Neuronal stem cell (in vitro differentiated cells): ENCODE data around the gene RTL1.

ENCODE experiments used
- DNase-seq: peaks from one replicate; pipeline ENCODE4 v3.0.0-alpha.2; 2013; ENCODE audit warnings: low spot score
- H2AFZ ChIP-seq: one replicate; pipeline ENCODE4 v1.6.1; 2013; ENCODE audit warnings: mild to moderate bottlenecking, low read length, inconsistent platforms
- H2AK5ac ChIP-seq: 2 replicates; pipeline ENCODE4 v1.6.1; 2013; ENCODE audit warnings: low read depth, mild to moderate bottlenecking, inconsistent platforms, low read length, moderate library complexity, mixed read lengths
- H2BK120ac ChIP-seq: 2 replicates; pipeline ENCODE4 v1.6.1; 2013; ENCODE audit warnings: low read depth, mild to moderate bottlenecking, inconsistent platforms, low read length, moderate library complexity, mixed read lengths
- H2BK12ac ChIP-seq: one replicate; pipeline ENCODE4 v1.6.1; 2013; ENCODE audit warnings: low read length, inconsistent platforms
- H2BK15ac ChIP-seq: 2 replicates; pipeline ENCODE4 v1.6.1; 2013; ENCODE audit warnings: mild to moderate bottlenecking, low read length, inconsistent platforms, mixed read lengths
- H2BK5ac ChIP-seq: one replicate; pipeline ENCODE4 v1.6.1; 2013; ENCODE audit warnings: inconsistent platforms, mild to moderate bottlenecking, low read length, moderate library complexity
- H3K14ac ChIP-seq: one replicate; pipeline ENCODE4 v1.6.1; 2013; ENCODE audit warnings: low read length, inconsistent platforms
- H3K18ac ChIP-seq: 2 replicates; pipeline ENCODE4 v1.6.1; 2013; ENCODE audit warnings: low read length, inconsistent platforms
- H3K23ac ChIP-seq: 2 replicates; pipeline ENCODE4 v1.6.1; 2013; ENCODE audit warnings: low read depth, mild to moderate bottlenecking, mixed read lengths, low read length, inconsistent platforms; ENCODE audit not compliant: poor library complexity
- H3K27ac ChIP-seq: replicated peaks from 3 replicates; pipeline ENCODE4 v1.5.1; 2013; ENCODE audit warnings: low read length, inconsistent platforms
- H3K27me3 ChIP-seq, 3 experiments: 2 replicates each; pipeline ENCODE4 v1.6.1; 2013; ENCODE audit warnings: low read length in 3 of 3, mild to moderate bottlenecking in 2 of 3, inconsistent platforms in 1 of 3, low read depth in 1 of 3, mixed read lengths in 1 of 3, moderate library complexity in 1 of 3; ENCODE audit not compliant: control insufficient read depth in 3 of 3, insufficient read depth in 3 of 3
- H3K36me3 ChIP-seq, 2 donors: replicated peaks in 1 of 2; 2 replicates each; pipeline ENCODE4 v1.6.1; 2013; ENCODE audit warnings: low read length in 2 of 2; ENCODE audit not compliant: control insufficient read depth in 2 of 2, insufficient read depth in 2 of 2
- H3K4ac ChIP-seq: 2 replicates; pipeline ENCODE4 v1.6.1; 2013; ENCODE audit warnings: inconsistent platforms, mild to moderate bottlenecking, low read length, moderate library complexity
- H3K4me1 ChIP-seq, 2 donors: 1 replicate in 1 of 2; 2 replicates in 1 of 2; pipeline ENCODE4 v1.6.1; 2013; ENCODE audit warnings: low read length in 2 of 2, low read depth in 1 of 2; ENCODE audit not compliant: control insufficient read depth in 2 of 2, insufficient read depth in 1 of 2
- H3K4me2 ChIP-seq: one replicate; pipeline ENCODE4 v1.6.1; 2013; ENCODE audit warnings: mild to moderate bottlenecking, low read length, inconsistent platforms; ENCODE audit not compliant: insufficient read depth, poor library complexity, severe bottlenecking
- H3K4me3 ChIP-seq, 2 donors: 2 replicates each; pipeline ENCODE4 v1.5.1; 2013; ENCODE audit warnings: low read length in 2 of 2, mild to moderate bottlenecking in 2 of 2, inconsistent platforms in 1 of 2, moderate library complexity in 1 of 2
- H3K79me1 ChIP-seq: one replicate; pipeline ENCODE4 v1.6.1; 2013; ENCODE audit warnings: low read depth, mild to moderate bottlenecking, inconsistent platforms, low read length, moderate library complexity
- H3K9ac ChIP-seq: one replicate; pipeline ENCODE4 v1.6.1; 2013; ENCODE audit warnings: mild to moderate bottlenecking, low read depth, low read length, inconsistent platforms; ENCODE audit not compliant: poor library complexity
- H3K9me3 ChIP-seq, 2 donors: replicated peaks in 1 of 2; 2 replicates each; pipeline versions ENCODE3 to v1.6.1; 2013; ENCODE audit warnings: low read length in 2 of 2, mild to moderate bottlenecking in 2 of 2, inconsistent platforms in 1 of 2, low read depth in 1 of 2, mixed read lengths in 1 of 2, moderate library complexity in 1 of 2; ENCODE audit not compliant: control insufficient read depth in 2 of 2, insufficient read depth in 1 of 2
- H4K8ac ChIP-seq: one replicate; pipeline ENCODE4 v1.6.1; 2013; ENCODE audit warnings: low read depth, mild to moderate bottlenecking, inconsistent platforms, low read length, moderate library complexity
- H4K91ac ChIP-seq: one replicate; pipeline ENCODE4 v1.6.1; 2013; ENCODE audit warnings: low read length, low read depth, mild to moderate bottlenecking, inconsistent platforms; ENCODE audit not compliant: poor library complexity
- WGBS, 2 donors: extraction: QIAGEN DNeasy Blood & Tissue Kit; methylation state at CpG; one replicate each; pipeline ENCODE4 v1.1.7; 2013; ENCODE audit warnings: missing lambda C conversion rate in 2 of 2, mixed read lengths in 1 of 2; ENCODE audit not compliant: insufficient read length in 2 of 2, insufficient replicate concordance in 1 of 2; ENCODE audit errors: extremely low coverage in 2 of 2; 5-methylcytosine and 5-hydroxymethylcytosine counted together

RTL1 gene

DNA sequence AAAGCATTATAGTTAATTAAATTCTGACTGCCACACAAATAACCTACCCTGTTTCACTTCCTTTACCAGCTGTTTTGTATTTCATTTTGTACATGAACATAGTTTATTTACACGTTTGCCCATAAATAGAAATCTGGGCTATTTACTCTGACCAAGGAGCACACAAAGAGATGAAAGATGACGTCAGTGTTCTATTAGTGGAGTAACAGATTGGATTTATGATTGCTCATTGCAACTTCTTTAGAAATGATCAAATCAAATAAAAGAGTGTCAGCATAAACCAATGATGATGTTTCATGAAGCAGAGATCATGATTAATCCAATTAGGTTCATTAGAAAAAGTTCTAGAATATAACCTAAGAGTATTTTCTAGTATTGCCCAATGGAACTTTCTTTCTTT, 12.0 kb upstream of the RTL1 start:
- Histone ChIP-seq H3K4me3 (no peak overlapping the region), H4K91ac (no peak overlapping the region), H3K4me2 (no peak overlapping the region), H3K18ac (no peak overlapping the region), H3K9me3 (peaks cover 2 to 3% of the 10 kb centered on the region in 2 donors), H4K8ac (no peak overlapping the region), H2BK120ac (no peak overlapping the region), H3K27me3 (no peaks in the 10 kb centered on the region), H3K4me1 (peaks cover 0 to 5% of the 10 kb centered on the region in 2 donors), H3K79me1 (no peaks in the 10 kb centered on the region), H3K4ac (no peak overlapping the region), H2AFZ (no peak overlapping the region), H3K14ac (no peak overlapping the region), H3K23ac (no peak overlapping the region), H2BK5ac (no peak overlapping the region), H3K36me3 (no peaks in the 10 kb centered on the region), H2BK15ac (no peak overlapping the region), H2BK12ac (no peak overlapping the region), H3K27ac (no peak overlapping the region), H3K9ac (no peak overlapping the region), H2AK5ac (no peak overlapping the region)
- no CpG with 5 or more reads among the region's 2 CpGs for WGBS, 2 donors
- no peak for DNase-seq

DNA sequence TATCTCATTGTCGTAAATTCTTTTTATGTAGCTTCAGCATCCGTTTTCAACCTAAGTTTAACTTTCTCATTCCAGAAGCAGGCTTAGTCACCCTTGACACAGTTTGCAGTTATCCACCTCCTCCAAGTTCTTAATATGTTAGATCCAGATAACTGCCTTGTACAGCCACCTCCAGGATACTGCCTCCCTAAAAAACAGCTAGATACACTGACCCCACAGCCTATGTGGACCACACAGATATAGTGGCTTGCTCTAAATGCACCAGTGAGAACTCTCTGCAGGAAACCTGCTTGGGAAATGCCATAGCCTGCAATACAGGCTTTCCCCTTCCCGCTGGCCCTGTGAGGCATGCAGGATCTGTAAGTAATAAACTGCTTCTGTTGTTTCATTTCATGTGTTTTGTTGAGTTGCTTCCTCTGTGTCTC, 11.1 kb upstream of the RTL1 start:
- Histone ChIP-seq H2BK12ac (no peak overlapping the region), H3K9ac (no peak overlapping the region), H4K91ac (no peak overlapping the region), H3K9me3 (peaks cover 6 to 8% of the 10 kb centered on the region in 2 donors), H3K23ac (no peak overlapping the region), H3K4me2 (no peak overlapping the region), H3K4ac (no peak overlapping the region), H3K36me3 (no peaks in the 10 kb centered on the region), H3K4me1 (peaks cover 0 to 5% of the 10 kb centered on the region in 2 donors), H2BK15ac (no peak overlapping the region), H3K14ac (no peak overlapping the region), H2BK5ac (no peak overlapping the region), H3K18ac (no peak overlapping the region), H2AFZ (no peak overlapping the region), H4K8ac (no peak overlapping the region), H3K4me3 (no peak overlapping the region), H3K27me3 (no peaks in the 10 kb centered on the region), H3K79me1 (no peaks in the 10 kb centered on the region), H2BK120ac (no peak overlapping the region), H2AK5ac (no peak overlapping the region), H3K27ac (no peak overlapping the region)
- no CpG with 5 or more reads among the region's 3 CpGs for WGBS, 2 donors
- no peak for DNase-seq

DNA sequence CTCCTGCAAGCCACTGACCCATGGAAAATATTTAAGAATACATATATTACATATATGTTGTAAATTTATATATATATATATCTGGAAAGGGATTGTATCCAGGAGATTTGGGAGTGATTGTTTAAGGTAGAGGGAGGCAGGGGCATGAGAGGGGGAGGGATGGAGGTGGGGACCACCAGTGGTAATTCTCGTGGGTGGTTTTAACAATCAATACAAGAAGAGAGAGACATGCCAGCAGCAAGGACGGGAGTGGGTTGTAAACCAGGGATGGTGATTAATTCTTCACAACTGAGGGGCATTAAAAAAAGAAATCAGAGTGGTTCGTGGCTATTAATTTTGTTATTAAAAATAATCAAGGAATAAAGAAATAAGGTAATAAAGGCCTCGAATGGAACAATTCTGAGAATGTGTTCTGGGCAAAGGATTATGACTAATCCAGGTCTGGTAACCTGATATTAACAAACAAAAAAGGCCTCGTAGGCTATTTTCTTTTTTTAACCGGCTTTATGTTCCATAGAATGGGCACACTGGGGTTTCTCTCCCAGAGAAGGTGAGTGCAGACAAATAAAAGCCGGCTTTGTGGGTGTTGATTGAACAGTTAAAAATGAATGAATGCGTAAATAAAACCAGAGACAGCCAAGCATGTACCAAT, 8.3 kb upstream of the RTL1 start:
- H3K36me3 ChIP-seq, result no peaks in the 10 kb centered on the region
- no peak overlapping the region for H3K9ac ChIP-seq
- H3K18ac ChIP-seq, result no peak overlapping the region
- no peak overlapping the region for H2BK120ac ChIP-seq
- H2AK5ac ChIP-seq, result no peak overlapping the region
- no peak overlapping the region for H2BK5ac ChIP-seq
- H3K9me3 ChIP-seq, result peaks cover 9 to 12% of the 10 kb centered on the region in 2 donors
- DNase-seq, result no peak
- no peak overlapping the region for H3K4ac ChIP-seq
- whole genome bisulfite sequencing, 2 donors, result no CpG with 5 or more reads among the region's 8 CpGs
- no peak overlapping the region for H3K4me2 ChIP-seq
- no peaks in the 10 kb centered on the region for H3K79me1 ChIP-seq
- no peak overlapping the region for H4K91ac ChIP-seq
- H4K8ac ChIP-seq, result no peak overlapping the region
- no peak overlapping the region for H3K27ac ChIP-seq
- H2AFZ ChIP-seq, result no peak overlapping the region
- peaks cover 2 to 10% of the 10 kb centered on the region in 2 donors for H3K4me1 ChIP-seq
- H2BK15ac ChIP-seq, result no peak overlapping the region
- no peak overlapping the region for H3K14ac ChIP-seq
- H2BK12ac ChIP-seq, result no peak overlapping the region
- no peaks in the 10 kb centered on the region for H3K27me3 ChIP-seq
- no peak overlapping the region for H3K23ac ChIP-seq
- no peak overlapping the region for H3K4me3 ChIP-seq

DNA sequence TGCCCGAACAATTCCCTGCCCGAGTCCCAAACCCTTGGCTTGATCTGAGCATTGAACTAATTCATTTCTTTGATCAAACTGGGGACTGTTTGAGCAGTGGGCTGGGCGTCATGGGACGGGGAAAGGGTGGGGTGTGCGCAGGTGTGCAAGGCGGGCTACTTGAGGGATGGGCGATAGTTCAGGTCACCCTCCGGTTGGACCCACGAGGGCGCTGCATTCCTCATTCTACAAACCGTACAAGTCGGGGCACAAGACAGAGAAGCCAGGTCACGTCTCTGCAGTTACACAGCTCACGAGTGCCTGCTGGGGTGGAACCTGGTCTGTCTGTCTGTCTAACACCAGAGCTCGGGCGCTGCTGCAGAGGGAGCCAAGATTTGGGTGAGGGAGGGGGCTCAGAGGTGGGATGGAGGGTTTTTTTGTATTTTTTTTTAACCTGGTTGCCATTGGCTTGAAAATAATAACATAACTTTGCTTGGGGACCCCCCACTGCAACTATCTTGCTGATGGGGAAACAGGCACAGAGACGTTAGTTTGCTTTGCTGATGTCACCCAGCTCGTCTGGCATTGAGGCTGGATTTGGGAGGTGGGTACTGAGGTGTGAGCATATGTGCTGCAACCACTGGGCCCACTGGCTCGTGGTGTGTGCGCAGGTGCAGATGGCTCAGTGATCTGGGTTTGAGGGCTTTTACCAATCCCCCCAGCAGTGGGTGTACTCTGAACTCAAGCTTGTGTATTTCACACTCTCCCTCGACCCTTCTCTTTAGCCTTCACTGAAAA, 7.6 kb upstream of the RTL1 start:
- Histone ChIP-seq H3K23ac (no peak overlapping the region), H3K27me3 (no peaks in the 10 kb centered on the region), H4K91ac (peak overlapping the region; percentile 56), H3K18ac (peak overlapping the region; percentile 33), H3K14ac (no peak overlapping the region), H2BK12ac (no peak overlapping the region), H2AK5ac (peak overlapping the region; percentile 33), H2BK5ac (no peak overlapping the region), H3K4me1 (peaks cover 9 to 13% of the 10 kb centered on the region in 2 donors), H2BK15ac (no peak overlapping the region), H3K4ac (no peak overlapping the region), H3K79me1 (no peaks in the 10 kb centered on the region), H3K4me3 (no peak overlapping the region), H3K36me3 (no peaks in the 10 kb centered on the region), H4K8ac (no peak overlapping the region), H2AFZ (no peak overlapping the region), H3K9me3 (peaks cover 9 to 12% of the 10 kb centered on the region in 2 donors), H3K4me2 (no peak overlapping the region), H3K9ac (no peak overlapping the region), H3K27ac (no peak overlapping the region), H2BK120ac (no peak overlapping the region)
- no peak for DNase-seq
- no CpG with 5 or more reads among the region's 21 CpGs for WGBS, 2 donors
